HEK293 (cell line): ENCODE results near the gene PDE1C.

ENCODE experiments used
- CTCF ChIA-PET: fragments of 350-600 bp; formaldehyde crosslinking; extraction: SDS; loops from one replicate; lab custom pipeline; 2021; ENCODE audit warnings: antibody characterized with exemption; lab: Yijun Ruan, JAX
- POLR2A ChIA-PET: fragments of 300-600 bp; formaldehyde crosslinking; extraction: SDS; loops from one replicate; lab custom pipeline; 2020; ENCODE audit warnings: antibody characterized with exemption, inconsistent platforms; lab: Yijun Ruan, JAX
- H3K27ac ChIP-seq: fragments of 200-500 bp; sonication (Bioruptor generic); 2 replicates; pipeline ENCODE4 v1.5.1; 2014; ENCODE audit warnings: low read depth, low read length, control low read depth, inconsistent platforms; ENCODE audit errors: extremely low read depth
- H3K36me3 ChIP-seq, 2 experiments: fragments of 200-500 bp in 1 of 2; sonication (Bioruptor generic) in 1 of 2; 1 replicate in 1 of 2; 2 replicates in 1 of 2; pipeline ENCODE4 v1.5.1; 2014 to 2017; ENCODE audit warnings: inconsistent platforms in 2 of 2, low read length in 2 of 2; ENCODE audit not compliant: control insufficient read depth in 2 of 2, insufficient read depth in 1 of 2
- H3K4me1 ChIP-seq: fragments of 200-500 bp; sonication (Bioruptor generic); 2 replicates; pipeline ENCODE4 v1.5.1; 2014; ENCODE audit warnings: mild to moderate bottlenecking, low read length, inconsistent platforms; ENCODE audit not compliant: control insufficient read depth, insufficient read depth
- H3K4me3 ChIP-seq: 2 replicates; pipeline ENCODE4 v1.5.1; 2011; ENCODE audit warnings: low read depth, mild to moderate bottlenecking, control low read depth, low read length, moderate library complexity
- H3K9me3 ChIP-seq: fragments of 200-500 bp; sonication (Bioruptor generic); 2 replicates; pipeline ENCODE4 v1.5.1; 2014; ENCODE audit warnings: low read depth, low read length, inconsistent platforms; ENCODE audit not compliant: control insufficient read depth, insufficient read depth
- GLIS1 ChIP-seq: fragments of 450-650 bp; formaldehyde crosslinking; IDR thresholded peaks from 2 replicates; pipeline ENCODE4 v1.5.1; 2016; ENCODE audit warnings: missing biosample characterization, missing genetic modification characterization
- KLF10 ChIP-seq: fragments of 450-650 bp; IDR thresholded peaks from 2 replicates; pipeline ENCODE4 v1.5.1; 2018; ENCODE audit warnings: missing biosample characterization, mild to moderate bottlenecking, missing genetic modification characterization
- KLF9 ChIP-seq: fragments of 450-650 bp; formaldehyde crosslinking; IDR thresholded peaks from 2 replicates; pipeline ENCODE4 v1.5.1; 2016; ENCODE audit warnings: missing biosample characterization, missing genetic modification characterization, low read depth
- MYNN ChIP-seq: fragments of 450-650 bp; formaldehyde crosslinking; IDR thresholded peaks from 2 replicates; pipeline ENCODE4 v1.5.1; 2016; ENCODE audit warnings: missing biosample characterization, missing genetic modification characterization, borderline replicate concordance
- SP2 ChIP-seq: fragments of 450-650 bp; formaldehyde crosslinking; IDR thresholded peaks from 2 replicates; pipeline ENCODE4 v1.5.1; 2016; ENCODE audit warnings: missing biosample characterization, missing genetic modification characterization
- ZBTB44 ChIP-seq: fragments of 450-650 bp; IDR thresholded peaks from 2 replicates; pipeline ENCODE4 v1.5.1; 2018; ENCODE audit warnings: missing biosample characterization, mild to moderate bottlenecking, missing genetic modification characterization
- ZBTB49 ChIP-seq: fragments of 450-650 bp; formaldehyde crosslinking; IDR thresholded peaks from 2 replicates; pipeline ENCODE4 v1.5.1; 2016; ENCODE audit warnings: missing biosample characterization, missing genetic modification characterization, low read depth
- ZFHX2 ChIP-seq: fragments of 450-650 bp; formaldehyde crosslinking; conservative IDR thresholded peaks from 2 replicates; pipeline ENCODE4 v1.5.1; 2016; ENCODE audit warnings: missing biosample characterization, missing genetic modification characterization
- ZFP37 ChIP-seq: fragments of 450-650 bp; formaldehyde crosslinking; IDR thresholded peaks from 2 replicates; pipeline ENCODE4 v1.5.1; 2016; ENCODE audit warnings: missing biosample characterization, missing genetic modification characterization
- ZNF175 ChIP-seq: fragments of 450-650 bp; formaldehyde crosslinking; IDR thresholded peaks from 2 replicates; pipeline ENCODE4 v1.5.1; 2016; ENCODE audit warnings: missing biosample characterization, missing genetic modification characterization
- ZNF280C ChIP-seq: fragments of 450-650 bp; formaldehyde crosslinking; IDR thresholded peaks from 2 replicates; pipeline ENCODE4 v1.5.1; 2016; ENCODE audit warnings: missing biosample characterization, missing genetic modification characterization
- ZNF354C ChIP-seq: fragments of 450-650 bp; formaldehyde crosslinking; IDR thresholded peaks from 2 replicates; pipeline ENCODE4 v1.5.1; 2016; ENCODE audit warnings: missing biosample characterization, missing genetic modification characterization, low read depth, borderline replicate concordance
- ZNF366 ChIP-seq: fragments of 450-650 bp; formaldehyde crosslinking; conservative IDR thresholded peaks from 2 replicates; pipeline ENCODE4 v1.5.1; 2016; ENCODE audit warnings: missing biosample characterization, missing genetic modification characterization
- ZNF433 ChIP-seq: fragments of 450-650 bp; formaldehyde crosslinking; IDR thresholded peaks from 2 replicates; pipeline ENCODE4 v1.5.1; 2016; ENCODE audit warnings: missing biosample characterization, missing genetic modification characterization, low read depth
- ZNF514 ChIP-seq: fragments of 450-650 bp; formaldehyde crosslinking; IDR thresholded peaks from 2 replicates; pipeline ENCODE4 v1.5.1; 2016; ENCODE audit warnings: missing biosample characterization, missing genetic modification characterization
- ZNF530 ChIP-seq: fragments of 450-650 bp; formaldehyde crosslinking; IDR thresholded peaks from 2 replicates; pipeline ENCODE4 v1.5.1; 2016; ENCODE audit warnings: low read depth, missing biosample characterization, missing genetic modification characterization
- ZNF555 ChIP-seq: fragments of 450-650 bp; formaldehyde crosslinking; conservative IDR thresholded peaks from 2 replicates; pipeline ENCODE4 v1.5.1; 2017; ENCODE audit warnings: missing biosample characterization, mild to moderate bottlenecking, missing genetic modification characterization, inconsistent platforms
- ZNF558 ChIP-seq: fragments of 450-650 bp; formaldehyde crosslinking; IDR thresholded peaks from 2 replicates; pipeline ENCODE4 v1.5.1; 2016; ENCODE audit warnings: missing biosample characterization, missing genetic modification characterization
- ZNF624 ChIP-seq: fragments of 450-650 bp; formaldehyde crosslinking; IDR thresholded peaks from 2 replicates; pipeline ENCODE4 v1.5.1; 2017; ENCODE audit warnings: missing biosample characterization, missing genetic modification characterization
- ZNF654 ChIP-seq: fragments of 450-650 bp; formaldehyde crosslinking; IDR thresholded peaks from 2 replicates; pipeline ENCODE4 v1.5.1; 2016; ENCODE audit warnings: low read depth, missing biosample characterization, missing genetic modification characterization
- ZNF707 ChIP-seq: fragments of 450-650 bp; formaldehyde crosslinking; IDR thresholded peaks from 2 replicates; pipeline ENCODE4 v1.5.1; 2016; ENCODE audit warnings: missing biosample characterization, missing genetic modification characterization
- ZNF768 ChIP-seq: fragments of 450-650 bp; formaldehyde crosslinking; IDR thresholded peaks from 2 replicates; pipeline ENCODE4 v1.5.1; 2018; ENCODE audit warnings: missing biosample characterization, mild to moderate bottlenecking, missing genetic modification characterization
- ZNF830 ChIP-seq: fragments of 450-650 bp; IDR thresholded peaks from 2 replicates; pipeline ENCODE4 v1.5.0; 2018; ENCODE audit warnings: missing biosample characterization, missing genetic modification characterization, low read depth, mild to moderate bottlenecking, moderate library complexity
- TF ChIP-seq, protein P1 (sequence below): fragments of 450-650 bp; formaldehyde crosslinking; IDR thresholded peaks from 2 replicates; pipeline ENCODE4 v1.5.1; 2016; ENCODE audit warnings: missing biosample characterization, missing genetic modification characterization, borderline replicate concordance
- TF ChIP-seq, protein P2 (sequence below): fragments of 450-650 bp; formaldehyde crosslinking; IDR thresholded peaks from 2 replicates; pipeline ENCODE4 v1.5.1; 2016; ENCODE audit warnings: missing biosample characterization, missing genetic modification characterization

Gene PDE1C

GRCh38 chr7:31893365-31893764 is 176.8 kb downstream of the PDE1C start:
- POLR2A ChIA-PET = no interaction called here

GRCh38 chr7:31892099-31892829 is 177.9 kb downstream of the PDE1C start:
- no peaks in the 10 kb centered on the region for H3K9me3 ChIP-seq
- ChIA-PET POLR2A (no interaction called here), CTCF (no interaction called here)
- H3K4me3 ChIP-seq = no peak overlapping the region
- H3K4me1 ChIP-seq = 0 out of 2 replicates have a peak, but pooled peaks cover 2% of the 10 kb centered on the region
- H3K27ac ChIP-seq = no peak overlapping the region
- H3K36me3 ChIP-seq = no peaks in the 10 kb centered on the region
- TF ChIP-seq ZNF830 = no peak
- TF ChIP-seq ZNF433 (tag by site-specific recombination) = no peak
- TF ChIP-seq ZNF175 = no peak
- no peak for TF ChIP-seq ZNF624 (tag by site-specific recombination)
- no peak for TF ChIP-seq ZFP37 (tag by site-specific recombination)
- no peak for TF ChIP-seq ZNF366 (tag by site-specific recombination)
- TF ChIP-seq, protein P1, sequence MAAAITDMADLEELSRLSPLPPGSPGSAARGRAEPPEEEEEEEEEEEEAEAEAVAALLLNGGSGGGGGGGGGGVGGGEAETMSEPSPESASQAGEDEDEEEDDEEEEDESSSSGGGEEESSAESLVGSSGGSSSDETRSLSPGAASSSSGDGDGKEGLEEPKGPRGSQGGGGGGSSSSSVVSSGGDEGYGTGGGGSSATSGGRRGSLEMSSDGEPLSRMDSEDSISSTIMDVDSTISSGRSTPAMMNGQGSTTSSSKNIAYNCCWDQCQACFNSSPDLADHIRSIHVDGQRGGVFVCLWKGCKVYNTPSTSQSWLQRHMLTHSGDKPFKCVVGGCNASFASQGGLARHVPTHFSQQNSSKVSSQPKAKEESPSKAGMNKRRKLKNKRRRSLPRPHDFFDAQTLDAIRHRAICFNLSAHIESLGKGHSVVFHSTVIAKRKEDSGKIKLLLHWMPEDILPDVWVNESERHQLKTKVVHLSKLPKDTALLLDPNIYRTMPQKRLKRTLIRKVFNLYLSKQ (tag by site-specific recombination) = no peak
- no peak for TF ChIP-seq SP2 (tag by site-specific recombination)
- TF ChIP-seq ZNF354C = no peak
- TF ChIP-seq ZBTB49 = no peak
- TF ChIP-seq ZNF555 (tag by site-specific recombination) = no peak
- no peak for TF ChIP-seq ZNF654 (tag by site-specific recombination)
- TF ChIP-seq ZNF768 = no peak
- no peak for TF ChIP-seq ZFHX2 (tag by site-specific recombination)
- TF ChIP-seq MYNN (tag by site-specific recombination) = no peak

More at GRCh38 chr7:31893365-31893764, 176.8 kb downstream of the PDE1C start:
- Histone ChIP-seq H3K27ac (no peak overlapping the region), H3K9me3 (no peaks in the 10 kb centered on the region)
- TF ChIP-seq ZNF707 = no peak
- no peak for TF ChIP-seq ZNF530 (tag by site-specific recombination)
- no peak for TF ChIP-seq ZNF558 (tag by site-specific recombination)
- TF ChIP-seq, protein P2, sequence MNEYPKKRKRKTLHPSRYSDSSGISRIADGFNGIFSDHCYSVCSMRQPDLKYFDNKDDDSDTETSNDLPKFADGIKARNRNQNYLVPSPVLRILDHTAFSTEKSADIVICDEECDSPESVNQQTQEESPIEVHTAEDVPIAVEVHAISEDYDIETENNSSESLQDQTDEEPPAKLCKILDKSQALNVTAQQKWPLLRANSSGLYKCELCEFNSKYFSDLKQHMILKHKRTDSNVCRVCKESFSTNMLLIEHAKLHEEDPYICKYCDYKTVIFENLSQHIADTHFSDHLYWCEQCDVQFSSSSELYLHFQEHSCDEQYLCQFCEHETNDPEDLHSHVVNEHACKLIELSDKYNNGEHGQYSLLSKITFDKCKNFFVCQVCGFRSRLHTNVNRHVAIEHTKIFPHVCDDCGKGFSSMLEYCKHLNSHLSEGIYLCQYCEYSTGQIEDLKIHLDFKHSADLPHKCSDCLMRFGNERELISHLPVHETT (tag by site-specific recombination) = no peak
- no peak for TF ChIP-seq GLIS1 (tag by site-specific recombination)
- no peak for TF ChIP-seq KLF9
- TF ChIP-seq ZNF280C = no peak
- no peak for TF ChIP-seq KLF10 (tag by site-specific recombination)
- no peak for TF ChIP-seq ZNF514 (tag by site-specific recombination)
- no peak for TF ChIP-seq ZBTB44 (tag by site-specific recombination)
- TF ChIP-seq, all 188 proteins: peak for 0
- Histone ChIP-seq H3K36me3 (no peaks in the 10 kb centered on the region), H3K4me1 (0 out of 2 replicates have a peak, but pooled peaks cover 2% of the 10 kb centered on the region), H3K4me3 (no peak overlapping the region)
- CTCF ChIA-PET = no interaction called here
